Femur (tissue), 1 donor: ENCODE results near the gene RBMS2.

Source experiments
- DNase-seq: peaks from one replicate; pipeline ENCODE4 v3.0.0-alpha.2; 2017

RBMS2 gene

GRCh38 chr12:56632701-56633467 lies 111.3 kb downstream of the RBMS2 start:
- no peak for DNase-seq

GRCh38 chr12:56633468-56634241 lies 112.0 kb downstream of the RBMS2 start:
- DNase-seq, result no peak

- peak; percentile 52 for DNase-seq
Measured at GRCh38 chr12:56634242-56634836, 112.7 kb downstream of the RBMS2 start.

- peak; percentile 73 for DNase-seq
Measured at GRCh38 chr12:56634837-56635791, 113.5 kb downstream of the RBMS2 start.

- peak; percentile 95 for DNase-seq
Measured at GRCh38 chr12:56635806-56636674, 114.4 kb downstream of the RBMS2 start.

- peak; percentile 100 for DNase-seq
Measured at GRCh38 chr12:56636675-56637540, 115.3 kb downstream of the RBMS2 start.

GRCh38 chr12:56637621-56638020 lies 116.0 kb downstream of the RBMS2 start:
- no peak for DNase-seq

- DNase-seq, result no peak
Measured at GRCh38 chr12:56641219-56641618, 119.6 kb downstream of the RBMS2 start.

- no peak for DNase-seq
Measured at GRCh38 chr12:56644654-56645053, 123.0 kb downstream of the RBMS2 start.

GRCh38 chr12:56645201-56645716 lies 123.6 kb downstream of the RBMS2 start:
- peak; percentile 41 for DNase-seq
